K562 (cell line): ENCODE measurements around the gene DXO. TPM values are rescaled to one million over a fixed set of nuclear protein-coding genes. Genes with fewer than 3 reads are reported as not detected.
A peak's percentile ranks its signal among the peaks of the same experiment; 100 is the strongest.

Experiments
- ADNP ChIP-seq: fragments of 200-800 bp; sonication (Bioruptor generic); IDR thresholded peaks from 2 replicates; pipeline ENCODE4 v1.6.1; 2016; ENCODE audit warnings: missing genetic modification characterization, missing compliant biosample characterization
- BRD4 ChIP-seq: fragments of 200-600 bp; sonication (generic); IDR thresholded peaks from 2 replicates; pipeline ENCODE4 v1.6.1; 2017; ENCODE audit warnings: inconsistent platforms
- DACH1 ChIP-seq: fragments of 450-650 bp; IDR thresholded peaks from 2 replicates; pipeline ENCODE4 v1.6.1; 2018; ENCODE audit not compliant: partially characterized antibody
- DMBX1 ChIP-seq: fragments of 250-450 bp; sonication (Bioruptor Pico); IDR thresholded peaks from 2 replicates; pipeline ENCODE4 v1.8.0; 2022; ENCODE audit warnings: inconsistent platforms, mild to moderate bottlenecking, moderate library complexity, borderline replicate concordance
- ETV5 ChIP-seq: sonication (generic); formaldehyde crosslinking; IDR thresholded peaks from 2 replicates; pipeline ENCODE4 v1.4.0; 2020; ENCODE audit warnings: low read depth, mild to moderate bottlenecking, missing genetic modification reagents
- IFI16 ChIP-seq: fragments of 250-450 bp; sonication (Bioruptor Pico); IDR thresholded peaks from 2 replicates; pipeline ENCODE4 v2.1.2; 2022; ENCODE audit warnings: mild to moderate bottlenecking, inconsistent platforms
- KDM4B ChIP-seq, 2 experiments: fragments of 450-650 bp in 1 of 2; sonication (generic) in 1 of 2; IDR thresholded peaks; 2 replicates each; pipeline ENCODE4 v1.6.1; 2016 to 2017; ENCODE audit warnings: borderline replicate concordance in 2 of 2, antibody characterized with exemption in 1 of 2, low read depth in 1 of 2, mild to moderate bottlenecking in 1 of 2
- KLF10 ChIP-seq: fragments of 250-450 bp; sonication (Bioruptor Pico); IDR thresholded peaks from 2 replicates; pipeline ENCODE4 v1.6.1; 2021; ENCODE audit warnings: matching md5 sums
- MEIS2 ChIP-seq: fragments of 450-650 bp; IDR thresholded peaks from 2 replicates; pipeline ENCODE4 v1.6.1; 2014; ENCODE audit warnings: mild to moderate bottlenecking; ENCODE audit not compliant: partially characterized antibody
- PCBP1 ChIP-seq: fragments of 200-400 bp; formaldehyde crosslinking; IDR thresholded peaks from 2 replicates; pipeline ENCODE4 v1.6.1; 2018; ENCODE audit warnings: mild to moderate bottlenecking, low read depth, low read length; ENCODE audit not compliant: poor library complexity, severe bottlenecking
- STAT5A ChIP-seq: IDR thresholded peaks from 2 replicates; pipeline ENCODE4 v1.6.1; 2012; ENCODE audit warnings: low read length, inconsistent platforms, borderline replicate concordance
- TBP ChIP-seq: optimal IDR thresholded peaks from 2 replicates; pipeline ENCODE3; 2011; ENCODE audit warnings: low read depth, low read length, improper control_type of control experiment
- TCF15 ChIP-seq: fragments of 250-450 bp; sonication (Bioruptor Pico); IDR thresholded peaks from 2 replicates; pipeline ENCODE4 v1.8.0; 2022; ENCODE audit warnings: moderate library complexity, mild to moderate bottlenecking, inconsistent platforms
- TCFL5 ChIP-seq: fragments of 250-450 bp; sonication (Bioruptor Pico); conservative IDR thresholded peaks from 2 replicates; pipeline ENCODE4 v1.6.1; 2021; ENCODE audit warnings: mild to moderate bottlenecking, moderate library complexity, matching md5 sums
- TFAM ChIP-seq: fragments of 250-450 bp; sonication (Bioruptor Pico); conservative IDR thresholded peaks from 2 replicates; pipeline ENCODE4 v1.5.0; 2021; ENCODE audit warnings: mild to moderate bottlenecking, moderate library complexity
- TOE1 ChIP-seq, 2 experiments: fragments of 450-650 bp in 1 of 2; sonication (generic) in 1 of 2; formaldehyde crosslinking in 1 of 2; IDR thresholded peaks; 2 replicates each; pipeline versions ENCODE4 v1.7.1 to v1.8.0; 2016 to 2022; ENCODE audit warnings: borderline replicate concordance in 2 of 2, mild to moderate bottlenecking in 2 of 2, antibody characterized with exemption in 1 of 2, inconsistent platforms in 1 of 2, low read depth in 1 of 2, missing genetic modification reagents in 1 of 2, moderate library complexity in 1 of 2
- TRIM24 ChIP-seq, 2 experiments: fragments of 450-650 bp; IDR thresholded peaks; 2 replicates each; pipeline ENCODE4 v1.6.1; 2016
- ZNF124 ChIP-seq: sonication (generic); formaldehyde crosslinking; IDR thresholded peaks from 2 replicates; pipeline ENCODE4 v1.8.1; 2022; ENCODE audit warnings: missing genetic modification reagents
- ZNF165 ChIP-seq: fragments of 250-450 bp; sonication (Bioruptor Pico); IDR thresholded peaks from 2 replicates; pipeline ENCODE4 v1.4.0; 2020; ENCODE audit warnings: borderline replicate concordance
- ZNF23 ChIP-seq: fragments of 250-450 bp; sonication (Bioruptor Pico); IDR thresholded peaks from 2 replicates; pipeline ENCODE4 v1.4.0; 2020; ENCODE audit warnings: mild to moderate bottlenecking
- ZNF695 ChIP-seq: fragments of 450-650 bp; formaldehyde crosslinking; IDR thresholded peaks from 2 replicates; pipeline ENCODE4 v1.4.0; 2020; ENCODE audit warnings: mild to moderate bottlenecking, moderate library complexity
- ZNF717 ChIP-seq: fragments of 250-450 bp; sonication (Bioruptor Pico); IDR thresholded peaks from 2 replicates; pipeline ENCODE4 v1.5.0; 2021
- polyA plus RNA-seq, 8 experiments: library from polyadenylated mRNA; depleted of rRNA in 4 of 8; stranded (reverse) in 5 of 8; unstranded in 3 of 8; fragments of >200 nt; fragmentation: Nextera tagmentation in 2 of 8; fragmentation: Illumina TruSeq in 1 of 8; extraction: Ambion mirVana in 2 of 8; extraction: Trizol in 1 of 8; gene quantifications; 2 replicates each; pipeline versions ENCODE4 v1.2.1 to v1.2.3, GENCODE V29; 2011 to 2014; ENCODE audit warnings: inconsistent platforms in 1 of 8, missing spikeins in 1 of 8
- total RNA-seq, 7 experiments: library from RNA; depleted of rRNA in 6 of 7; stranded (reverse); fragments of >200 nt in 6 of 7; fragmentation: Illumina TruSeq in 2 of 7; extraction: Trizol in 2 of 7; gene quantifications; 2 replicates each; pipeline versions ENCODE4 v1.2.1 to v1.2.3, GENCODE V29; 2011 to 2021; ENCODE audit warnings: low replicate concordance in 1 of 7
- TF ChIP-seq, protein P1 (sequence below): sonication (generic); formaldehyde crosslinking; IDR thresholded peaks from 2 replicates; pipeline ENCODE4 v1.8.1; 2023; ENCODE audit warnings: mild to moderate bottlenecking, missing genetic modification reagents

Gene DXO
- total and polyA plus RNA-seq, 9 of the 15 experiments (the other 6 are each of a cell fraction or from before 2014, with no cell fraction given) = 6.4 to 35.1 (median 19.4) TPM

DNA sequence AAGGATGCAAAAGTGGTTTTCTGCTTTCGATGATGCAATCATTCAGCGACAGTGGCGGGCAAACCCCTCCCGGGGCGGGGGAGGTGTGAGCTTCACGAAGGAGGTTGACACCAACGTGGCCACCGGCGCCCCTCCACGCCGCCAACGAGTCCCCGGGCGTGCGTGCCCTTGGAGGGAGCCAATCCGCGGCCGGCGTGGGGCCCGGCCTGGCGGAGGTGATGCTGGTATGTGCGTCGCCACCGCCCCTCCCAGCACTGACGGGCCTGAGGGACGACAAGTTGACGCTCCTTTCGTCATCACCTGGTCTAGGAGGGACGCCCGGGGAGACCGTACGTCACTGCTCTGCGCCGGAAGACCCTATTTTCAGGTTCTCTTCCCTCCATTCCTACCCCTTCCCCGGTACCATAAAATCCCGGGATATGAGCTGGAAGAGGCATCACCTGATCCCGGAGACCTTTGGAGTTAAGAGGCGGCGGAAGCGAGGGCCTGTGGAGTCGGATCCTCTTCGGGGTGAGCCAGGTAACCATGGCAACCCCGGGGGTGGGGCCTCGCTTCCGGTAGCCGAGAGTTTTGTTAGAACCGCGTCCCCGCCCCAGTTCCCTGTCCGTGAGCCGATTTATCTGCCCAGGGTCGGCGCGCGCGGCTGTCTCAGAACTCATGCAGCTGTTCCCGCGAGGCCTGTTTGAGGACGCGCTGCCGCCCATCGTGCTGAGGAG, at the start of gene DXO (continued):
- TF ChIP-seq TCFL5 (CRISPR knock-in tag) = no peak
- TF ChIP-seq ZNF23 (CRISPR knock-in tag) = no peak
- TF ChIP-seq ZNF165 (CRISPR knock-in tag) = peak; percentile 77; the same call in 1 of the 2 replicates
- TF ChIP-seq, protein P1, sequence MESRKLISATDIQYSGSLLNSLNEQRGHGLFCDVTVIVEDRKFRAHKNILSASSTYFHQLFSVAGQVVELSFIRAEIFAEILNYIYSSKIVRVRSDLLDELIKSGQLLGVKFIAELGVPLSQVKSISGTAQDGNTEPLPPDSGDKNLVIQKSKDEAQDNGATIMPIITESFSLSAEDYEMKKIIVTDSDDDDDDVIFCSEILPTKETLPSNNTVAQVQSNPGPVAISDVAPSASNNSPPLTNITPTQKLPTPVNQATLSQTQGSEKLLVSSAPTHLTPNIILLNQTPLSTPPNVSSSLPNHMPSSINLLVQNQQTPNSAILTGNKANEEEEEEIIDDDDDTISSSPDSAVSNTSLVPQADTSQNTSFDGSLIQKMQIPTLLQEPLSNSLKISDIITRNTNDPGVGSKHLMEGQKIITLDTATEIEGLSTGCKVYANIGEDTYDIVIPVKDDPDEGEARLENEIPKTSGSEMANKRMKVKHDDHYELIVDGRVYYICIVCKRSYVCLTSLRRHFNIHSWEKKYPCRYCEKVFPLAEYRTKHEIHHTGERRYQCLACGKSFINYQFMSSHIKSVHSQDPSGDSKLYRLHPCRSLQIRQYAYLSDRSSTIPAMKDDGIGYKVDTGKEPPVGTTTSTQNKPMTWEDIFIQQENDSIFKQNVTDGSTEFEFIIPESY (CRISPR knock-in tag) = no peak; the same call in 1 of the 2 replicates
- TF ChIP-seq KDM4B (IDR thresholded peaks at IDR 0.05; ENCODE audit: borderline replicate concordance in 2 of 2, low read depth in 1 of 2) = peak in 1 of 2 experiments; percentile 69; a peak in 1 of 4 replicates
- 0 out of 2 replicates have a peak, but pooled peaks have one; percentile 7 for TF ChIP-seq ZNF717 (CRISPR knock-in tag)
- no peak for TF ChIP-seq ZNF124 (CRISPR knock-in tag)
- TF ChIP-seq ADNP (tag) = no peak
- TF ChIP-seq TFAM = no peak
- TF ChIP-seq KLF10 = no peak
- peak; percentile 84; the same call in 1 of the 2 replicates for TF ChIP-seq TOE1 (IDR thresholded peaks at IDR 0.05; ENCODE audit: borderline replicate concordance)
- no peak for TF ChIP-seq TOE1 (CRISPR knock-in tag; IDR thresholded peaks at IDR 0.05; ENCODE audit: borderline replicate concordance, low read depth)
- no peak for TF ChIP-seq IFI16 (CRISPR knock-in tag)
- TF ChIP-seq ETV5 (CRISPR knock-in tag) = peak; percentile 64; the same call in 1 of the 2 replicates
- TF ChIP-seq BRD4 = no peak
- TF ChIP-seq TRIM24 (IDR thresholded peaks at IDR 0.05) = peak; percentile 74 to 77
- TF ChIP-seq MEIS2 = peak; percentile 64
- TF ChIP-seq TBP = peak; percentile 67
- TF ChIP-seq PCBP1 = no peak
- peak; percentile 74 for TF ChIP-seq DACH1
- no peak; the same call in 1 of the 2 replicates for TF ChIP-seq DMBX1
- 0 out of 2 replicates have a peak, but pooled peaks have one; percentile 25 for TF ChIP-seq STAT5A
- no peak for TF ChIP-seq TCF15 (CRISPR knock-in tag)
- no peak for TF ChIP-seq ZNF695 (CRISPR knock-in tag)
